Fibroblast of skin of right quadriceps (primary cell): ENCODE measurements around the gene CIB4.

ENCODE experiments used
- DNase-seq: peaks from one replicate; pipeline ENCODE4 v3.0.0-alpha.2; 2013

CIB4 gene

DNA sequence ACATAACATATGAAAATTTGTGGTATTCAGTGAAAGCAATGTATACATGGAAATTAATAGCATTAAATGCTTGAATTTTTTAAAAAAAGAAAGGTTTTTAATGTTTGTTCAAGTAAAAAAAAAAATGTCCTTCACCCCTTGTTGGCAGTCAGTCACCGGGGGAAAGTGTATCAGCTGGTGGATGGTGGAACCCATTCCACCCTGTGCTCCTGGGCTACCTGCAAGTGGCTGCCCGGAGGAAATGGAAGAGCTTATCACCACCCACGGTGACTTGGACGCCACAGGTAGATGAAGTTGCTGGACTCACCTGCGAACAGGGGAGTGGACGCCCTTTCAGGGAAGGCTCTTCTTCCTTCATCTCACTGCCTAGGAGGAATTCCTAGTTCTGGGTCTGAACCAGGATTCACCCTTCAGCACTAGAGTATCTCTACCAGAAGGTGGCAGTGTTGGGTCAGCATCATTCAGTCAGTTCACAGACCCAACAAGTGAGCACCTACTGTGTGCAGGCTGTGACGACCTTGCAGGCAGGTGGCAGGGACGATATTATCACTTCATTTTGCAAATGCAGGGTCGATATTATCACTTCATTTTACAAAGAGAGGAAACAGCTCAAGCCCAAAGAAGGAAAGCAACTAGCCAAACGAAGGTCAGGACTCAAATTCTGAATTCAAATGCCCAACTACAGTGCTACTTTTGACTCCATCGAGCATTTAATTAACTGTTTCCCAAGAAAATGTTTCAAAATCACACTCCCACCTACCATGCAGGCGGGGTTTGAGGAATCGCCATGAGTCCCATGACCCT lies 35.8 kb downstream of the CIB4 start:
- DNase-seq: peak; percentile 31

DNA sequence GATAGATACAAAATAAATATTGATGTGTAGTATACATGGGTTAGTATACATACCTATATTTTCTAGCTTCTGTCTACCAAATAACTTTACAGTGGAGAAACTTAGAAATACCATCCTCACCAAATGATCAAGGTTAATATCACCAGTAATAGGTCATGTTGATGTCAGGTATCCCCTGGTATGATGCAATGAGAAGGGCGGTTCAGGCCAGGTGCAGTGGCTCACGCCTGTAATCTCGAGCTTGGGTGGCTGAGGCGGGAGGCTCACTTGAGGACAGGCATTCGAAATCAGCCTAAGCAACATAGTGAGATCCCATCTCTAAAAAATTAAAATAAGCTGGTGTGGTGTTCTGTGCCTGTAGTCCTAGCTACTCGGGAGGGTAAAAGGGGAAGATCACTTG lies 38.6 kb downstream of the CIB4 start:
- no peak for DNase-seq

DNA sequence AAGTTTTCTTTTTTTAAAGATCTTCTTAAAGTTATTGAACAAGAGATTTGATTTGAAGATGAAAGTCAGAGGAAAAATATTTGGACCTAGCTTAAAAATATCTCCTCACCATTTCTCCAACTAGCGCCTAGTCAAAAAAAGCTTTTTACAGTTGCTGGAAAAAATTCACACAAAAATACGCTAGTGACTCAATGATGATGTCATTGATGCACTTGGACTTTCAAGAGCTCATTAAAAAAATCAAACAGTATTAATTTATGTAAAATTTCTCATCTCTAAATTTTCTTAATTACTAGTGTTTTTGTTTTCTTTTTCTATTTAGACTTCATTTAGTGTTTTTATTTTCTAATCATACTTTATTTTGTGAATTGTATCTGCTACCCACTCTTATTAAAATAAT lies 41.8 kb downstream of the CIB4 start:
- DNase-seq: no peak

DNA sequence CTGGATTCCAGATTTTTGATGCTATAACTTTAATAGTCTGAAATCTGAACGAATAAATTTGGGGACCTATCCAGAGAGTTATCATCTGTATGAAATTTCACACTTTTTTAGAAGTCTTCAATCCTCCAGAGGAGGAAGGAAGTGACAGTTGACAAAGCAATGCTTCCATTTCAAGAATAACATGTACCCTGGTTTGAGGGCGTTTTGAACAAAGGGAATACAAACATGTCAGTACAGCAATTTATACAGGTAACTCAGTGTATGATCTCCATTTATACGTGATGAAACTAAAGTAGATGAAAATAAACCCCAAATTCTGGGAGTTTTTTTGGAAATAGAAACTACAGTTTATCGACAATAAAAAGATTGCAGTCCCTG lies 42.2 kb downstream of the CIB4 start:
- no peak for DNase-seq

DNA sequence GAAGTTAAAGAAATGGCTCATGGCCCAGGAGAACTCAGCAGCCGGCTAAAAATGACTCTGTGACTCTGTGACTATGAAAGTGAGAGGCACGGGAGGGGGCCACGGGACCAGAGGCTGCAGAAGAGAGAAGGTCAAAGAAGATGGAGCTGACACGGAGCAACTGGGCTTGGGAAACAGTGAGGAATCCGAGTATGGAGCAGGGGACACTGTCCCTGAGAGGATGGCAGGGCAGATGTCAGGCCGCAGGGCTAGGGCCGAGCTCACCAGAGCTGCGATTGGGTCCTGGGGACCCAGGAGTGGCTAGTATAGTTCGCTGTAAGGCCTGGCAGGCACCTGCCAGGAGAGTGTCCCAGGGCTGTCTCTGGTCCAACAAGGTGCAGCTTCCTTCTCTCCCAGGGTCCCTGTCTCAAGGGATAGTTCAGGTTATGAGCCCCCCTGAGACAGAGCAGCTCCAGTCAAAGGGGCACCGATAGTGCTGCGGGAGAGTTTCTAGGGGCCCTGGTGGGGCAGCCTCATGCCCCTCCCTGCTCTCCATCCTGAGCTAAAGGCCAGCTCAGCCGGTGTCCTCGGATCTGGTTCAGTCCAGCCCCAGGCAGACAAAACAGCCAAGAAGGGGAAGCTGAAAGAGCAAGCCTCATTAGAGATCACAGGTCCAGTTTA lies 42.7 kb downstream of the CIB4 start:
- DNase-seq: no peak

DNA sequence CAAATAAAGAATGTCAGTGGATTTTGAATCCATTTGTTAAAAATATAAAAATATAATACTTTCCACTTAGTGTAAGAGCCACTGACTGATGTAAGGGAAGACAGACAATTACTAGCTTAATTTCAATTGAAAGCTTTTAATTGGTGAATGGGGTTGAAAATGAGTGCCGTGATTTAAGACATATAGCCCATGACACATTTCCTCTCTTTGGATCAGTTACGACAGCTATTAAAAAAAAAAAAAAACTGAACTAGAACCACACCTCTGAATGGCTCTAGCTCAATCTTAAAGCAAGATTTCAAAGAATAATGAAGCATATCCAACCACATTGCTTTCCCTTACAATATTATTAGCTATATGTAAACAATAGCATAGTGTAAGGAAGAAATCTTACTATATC lies 44.0 kb downstream of the CIB4 start:
- DNase-seq: no peak

DNA sequence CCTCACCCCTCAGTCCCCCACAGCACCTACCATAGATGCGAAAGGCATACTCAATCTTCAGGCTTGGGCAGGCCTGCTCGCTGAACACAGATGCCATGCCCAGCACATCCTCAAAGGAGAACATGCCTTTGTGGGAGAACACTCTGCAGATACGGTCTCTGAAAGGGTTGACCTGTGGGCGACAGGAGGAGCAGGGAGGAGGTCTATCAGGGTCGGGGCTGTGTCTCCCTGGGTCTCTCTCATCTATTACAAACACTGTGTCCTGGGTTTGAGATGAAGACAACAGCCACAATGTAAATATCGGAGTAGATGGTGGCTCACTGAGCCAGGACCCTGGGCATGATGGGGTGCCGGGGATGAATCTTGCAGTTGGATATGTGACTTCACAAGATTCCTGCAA lies 46.0 kb downstream of the CIB4 start:
- DNase-seq: no peak

DNA sequence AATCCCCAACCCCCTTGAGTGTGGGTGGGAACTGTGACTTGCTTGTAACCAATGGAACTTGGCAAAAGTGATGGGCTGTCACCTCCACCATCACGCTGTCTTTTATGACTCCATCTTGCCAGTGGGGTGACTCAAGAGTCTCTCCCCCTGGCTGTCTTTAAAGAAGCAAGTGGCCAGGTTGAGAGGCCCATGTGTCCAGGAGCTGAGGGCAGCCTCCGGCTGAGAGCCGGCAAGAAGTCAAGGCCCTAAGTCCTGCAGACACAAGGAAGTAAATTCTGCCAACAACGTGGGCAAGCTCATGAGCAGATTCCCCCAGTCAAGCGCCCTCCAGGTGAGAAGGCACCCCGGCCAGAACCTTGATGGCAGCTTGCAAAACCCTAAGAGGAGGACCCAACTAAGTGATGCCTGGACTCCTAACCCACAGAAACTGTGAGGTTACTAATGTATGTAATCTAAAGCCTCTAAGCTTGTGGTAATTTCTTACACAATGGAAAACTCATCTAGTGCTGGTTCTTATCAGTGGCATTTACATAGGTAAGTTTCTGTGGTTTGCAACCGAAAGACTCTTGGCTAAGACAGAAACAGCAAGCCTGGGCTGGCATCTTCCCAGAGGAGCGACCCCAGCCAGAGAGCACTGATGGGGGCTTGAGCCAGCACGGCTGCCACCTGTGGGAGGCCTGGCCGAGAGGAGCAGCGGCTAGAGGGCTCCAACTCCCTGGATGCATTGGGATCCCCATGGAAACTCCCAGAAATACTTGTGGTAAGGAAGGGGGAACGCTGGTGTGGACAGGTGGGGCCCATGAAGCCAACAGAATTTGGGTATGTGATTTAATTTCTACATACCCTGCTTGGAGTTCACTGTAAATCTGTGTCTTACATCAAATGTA lies 49.3 kb downstream of the CIB4 start:
- no peak for DNase-seq

DNA sequence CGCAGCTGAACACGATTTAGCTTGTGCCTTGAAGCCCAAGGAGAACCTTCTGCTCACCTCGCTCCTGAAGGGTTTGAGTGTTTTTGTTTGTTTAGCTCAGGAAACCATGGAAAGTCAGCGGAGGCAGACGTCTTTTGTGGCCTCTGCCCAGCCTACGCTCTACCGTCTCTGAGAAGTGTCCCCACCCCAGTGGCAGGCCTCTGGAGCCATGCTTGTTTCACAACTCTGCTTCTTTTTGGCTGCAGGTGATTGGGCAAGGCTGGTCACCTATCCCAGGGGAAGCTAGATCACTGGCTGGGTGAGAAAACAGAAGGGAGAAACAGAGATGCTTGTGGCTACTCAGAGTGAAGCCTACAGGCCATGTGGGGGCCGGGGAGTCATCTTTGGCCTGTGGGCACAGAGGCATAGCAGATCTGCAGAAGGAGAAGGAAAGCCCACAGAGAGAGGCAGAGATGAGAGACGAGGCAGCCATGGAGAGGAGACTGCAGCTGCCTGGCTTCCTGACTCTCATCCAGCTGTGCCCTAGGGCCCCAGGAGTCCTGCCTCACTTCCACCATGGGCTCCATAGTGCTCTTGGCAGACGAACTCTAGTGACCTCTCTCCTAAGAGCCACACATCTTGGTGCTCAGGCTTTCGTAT lies 50.1 kb downstream of the CIB4 start:
- DNase-seq: no peak

DNA sequence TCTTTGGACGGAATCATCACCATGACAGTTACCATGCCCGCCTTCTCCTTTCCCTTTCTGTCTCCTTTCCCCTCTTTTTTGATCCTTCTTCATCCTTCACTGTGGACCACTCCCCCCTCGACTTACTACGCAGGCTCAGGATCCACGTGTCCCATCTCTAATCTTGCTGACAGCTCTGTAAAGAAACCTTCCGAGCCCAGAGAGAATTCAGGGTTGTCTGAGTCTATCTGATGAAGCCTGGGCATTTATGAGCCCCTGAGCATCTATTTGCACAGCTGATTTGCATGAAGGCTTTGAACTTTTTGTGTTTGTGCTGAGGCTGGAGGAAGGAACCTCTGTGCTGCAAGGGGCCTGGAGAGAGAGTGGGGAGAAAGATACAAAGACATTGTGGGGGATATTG lies 50.7 kb downstream of the CIB4 start:
- DNase-seq: no peak

DNA sequence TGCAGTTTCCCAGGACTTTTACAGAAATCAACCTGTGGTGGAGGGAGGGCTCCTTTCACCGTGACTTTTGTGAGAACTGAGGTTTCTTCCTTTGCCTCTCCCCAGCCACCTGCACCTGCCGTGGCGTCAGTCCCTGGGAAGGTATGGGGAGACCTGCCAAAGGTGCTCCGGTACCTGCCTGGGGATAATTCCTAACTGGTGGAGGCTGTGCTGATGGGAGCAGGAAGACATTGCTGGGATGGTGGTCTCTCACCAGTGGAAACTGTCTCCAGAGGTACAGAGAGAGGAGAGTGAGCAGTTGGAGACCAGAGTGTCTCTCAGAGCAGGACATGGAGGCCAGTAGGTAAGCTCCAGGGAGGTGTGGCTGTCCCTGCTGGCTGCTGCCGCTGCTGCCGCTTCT lies 52.6 kb downstream of the CIB4 start:
- DNase-seq: no peak

DNA sequence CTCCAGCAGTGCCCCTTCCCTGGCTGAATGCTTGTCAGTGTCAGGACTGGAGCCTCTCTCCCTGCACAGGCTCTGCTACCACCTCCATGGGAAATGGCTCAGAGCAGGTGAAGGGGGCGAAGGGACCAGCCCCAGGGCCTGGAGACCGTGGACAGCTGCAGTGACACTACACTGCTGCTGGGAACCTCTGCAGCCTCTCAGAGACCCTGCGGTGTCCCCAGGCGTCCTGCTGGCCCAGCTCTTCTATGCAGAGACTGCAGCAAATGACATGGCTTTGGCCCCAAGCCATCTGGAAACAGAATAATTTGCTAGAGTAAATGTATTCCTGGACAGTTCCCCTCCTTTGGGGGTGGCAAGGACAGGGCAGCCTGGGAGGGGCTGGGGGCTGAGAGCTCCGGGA lies 53.2 kb downstream of the CIB4 start:
- DNase-seq: no peak

DNA sequence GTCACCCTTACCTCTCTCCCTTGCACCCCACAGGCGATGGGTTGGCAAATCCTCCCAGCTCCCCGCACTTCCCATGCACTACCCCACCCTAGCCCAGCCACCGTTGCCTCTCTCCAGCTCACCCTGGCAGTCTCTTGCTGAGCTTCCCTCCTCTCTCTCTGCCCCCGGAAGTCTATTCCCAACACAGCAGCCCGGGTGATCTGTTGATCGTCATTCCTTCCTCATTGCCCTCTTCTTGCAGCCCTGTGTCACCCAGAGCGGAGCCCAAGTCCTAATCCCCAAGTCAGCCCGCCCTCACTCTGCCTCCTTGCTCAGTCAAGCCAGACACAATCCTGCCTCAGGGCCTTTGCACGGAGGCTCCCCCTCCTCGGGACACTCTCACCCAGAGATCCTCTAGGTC lies 55.2 kb downstream of the CIB4 start:
- DNase-seq: no peak

DNA sequence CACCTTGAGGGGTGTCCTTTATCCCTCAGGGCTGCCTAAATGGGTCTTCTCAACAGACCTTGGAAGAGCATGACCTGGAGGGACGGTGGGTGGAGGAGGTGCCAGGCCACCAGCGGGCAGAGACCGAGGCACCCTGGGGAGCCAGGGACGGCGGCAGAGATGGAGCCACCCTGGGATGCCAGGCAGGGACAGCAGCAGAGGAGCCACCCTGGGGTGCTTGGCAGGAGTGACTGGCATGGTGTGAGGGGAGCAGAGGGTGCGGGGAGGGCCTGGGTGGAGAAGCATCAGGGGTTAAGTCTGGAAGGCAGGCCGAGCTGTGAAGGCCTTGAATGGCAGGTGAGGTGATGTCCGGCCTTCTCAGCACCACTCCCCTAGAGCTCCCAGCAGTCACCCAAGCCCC lies 56.1 kb downstream of the CIB4 start:
- DNase-seq: no peak

DNA sequence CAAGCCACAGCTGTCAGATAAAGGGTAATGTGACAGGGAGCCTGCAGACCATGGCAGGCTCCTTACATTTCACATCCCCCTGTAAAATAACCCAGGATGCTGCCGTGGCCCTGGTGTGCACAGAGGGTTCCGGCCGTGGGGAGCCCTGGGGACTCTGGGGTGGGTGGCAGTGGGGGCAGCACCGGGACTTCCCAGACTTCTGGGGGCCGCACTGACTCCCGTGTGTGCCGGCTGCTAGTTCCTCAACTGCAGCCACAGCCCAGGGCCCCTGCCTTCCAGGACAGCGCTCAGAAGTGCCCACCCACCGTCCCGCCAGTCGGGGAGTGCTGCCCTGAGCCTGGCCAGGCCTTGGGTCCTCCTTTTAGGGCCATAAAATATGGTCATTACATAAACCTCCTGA lies 56.5 kb downstream of the CIB4 start:
- no peak for DNase-seq

DNA sequence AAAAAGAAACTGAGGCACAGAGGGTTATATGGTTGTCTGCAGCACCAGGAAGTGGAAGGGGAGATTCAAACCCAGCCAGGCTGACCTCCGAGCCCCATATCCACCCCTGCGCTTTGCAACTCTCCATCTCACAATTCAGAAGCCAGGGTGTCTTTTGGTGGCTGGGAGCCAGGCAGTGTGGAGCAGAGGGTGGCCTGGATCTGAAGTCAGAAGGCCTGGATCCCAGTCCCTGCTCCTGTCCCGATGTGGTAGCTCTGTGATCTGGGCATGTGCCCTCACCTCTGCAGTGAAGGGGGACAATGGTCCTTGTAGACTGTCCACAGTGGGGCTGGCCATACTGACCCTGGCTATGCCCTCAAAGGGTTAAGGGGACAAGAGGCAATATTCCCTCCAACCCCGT lies 57.0 kb downstream of the CIB4 start:
- DNase-seq: no peak

DNA sequence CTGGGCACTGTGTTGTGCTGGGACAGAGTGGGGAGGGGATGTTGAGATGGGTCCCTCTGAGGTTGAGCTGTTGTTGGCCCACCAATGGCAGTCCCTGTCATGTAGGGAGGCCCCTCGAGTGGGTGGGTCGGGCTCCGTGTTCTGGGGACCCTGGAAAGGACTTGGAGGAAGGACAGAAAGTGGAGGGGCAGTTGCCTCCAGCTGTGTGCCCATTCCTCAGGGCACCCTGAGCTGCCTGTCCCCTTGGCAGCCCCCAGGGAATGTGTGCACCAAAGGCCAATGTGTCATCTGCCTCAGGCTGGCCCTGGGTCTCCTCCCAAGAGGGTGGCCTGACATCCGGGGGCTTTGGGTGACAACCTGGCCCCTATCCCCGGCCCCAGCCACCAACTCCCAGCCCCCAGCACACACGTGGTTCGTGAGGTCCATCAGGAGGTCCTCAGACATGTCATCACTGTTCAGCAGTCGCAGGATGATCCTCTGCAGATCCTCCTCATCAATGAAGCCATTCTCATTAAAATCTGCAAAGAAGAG lies 57.7 kb downstream of the CIB4 start:
- DNase-seq: no peak

DNA sequence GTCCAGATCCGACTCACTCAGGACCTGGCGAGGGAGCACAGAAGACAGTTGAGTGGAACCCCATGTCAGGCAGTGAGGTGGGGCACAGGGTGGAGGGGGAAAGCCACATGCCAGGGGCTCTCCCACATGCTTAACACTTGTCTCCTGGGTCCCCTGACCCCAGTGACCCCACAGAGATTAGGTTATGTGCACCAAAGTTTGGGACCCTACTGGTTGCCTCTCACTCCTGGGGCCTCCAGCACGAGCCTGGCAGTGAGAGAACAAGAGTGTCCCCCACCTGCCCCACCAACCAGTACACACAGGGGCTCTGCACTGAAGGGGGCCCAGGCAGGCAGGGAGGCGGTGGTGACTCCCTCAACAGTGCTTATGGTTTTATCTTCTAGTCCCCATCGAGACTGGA lies 58.3 kb downstream of the CIB4 start:
- no peak for DNase-seq

DNA sequence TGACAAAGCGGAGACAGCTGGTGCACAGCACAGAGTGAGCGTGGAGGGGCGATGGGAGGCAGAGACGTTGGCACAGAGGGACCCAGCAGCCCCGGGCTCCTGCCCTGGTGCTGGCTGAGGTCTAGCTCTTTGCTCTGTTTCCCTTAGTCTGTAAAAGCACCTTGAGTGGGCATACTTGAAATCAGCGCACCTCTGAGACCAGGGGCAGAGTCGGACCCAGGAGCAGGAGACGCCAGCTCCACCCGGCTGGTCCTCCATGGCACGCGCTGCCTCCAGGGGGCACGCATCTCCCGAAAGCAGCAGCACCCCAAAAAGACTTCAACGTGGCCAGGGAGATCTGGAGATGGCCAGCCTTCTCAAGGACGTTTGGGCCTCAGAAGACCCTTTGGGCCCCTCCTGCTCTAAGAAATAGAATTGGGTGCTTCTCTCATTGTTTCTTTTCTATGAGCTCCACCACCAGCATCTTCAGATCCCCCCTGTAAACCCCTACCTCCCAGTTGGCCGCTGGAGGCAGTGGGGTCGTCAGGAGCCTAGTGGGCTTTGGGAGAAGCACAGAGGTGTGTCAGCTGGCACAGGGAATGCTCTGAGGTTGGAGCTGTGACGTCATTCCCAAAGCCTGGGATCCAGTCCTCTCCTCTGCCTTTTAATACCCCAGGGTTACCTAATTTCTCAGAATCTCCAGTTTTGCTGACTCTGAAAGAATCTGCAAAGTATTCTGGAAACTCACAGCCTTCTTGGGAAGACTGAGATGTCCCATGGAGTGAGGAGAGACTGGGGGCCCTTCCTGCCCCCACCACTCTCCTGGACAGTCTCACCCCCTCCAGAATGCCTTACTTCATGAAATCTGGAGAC lies 58.9 kb downstream of the CIB4 start:
- DNase-seq: no peak

DNA sequence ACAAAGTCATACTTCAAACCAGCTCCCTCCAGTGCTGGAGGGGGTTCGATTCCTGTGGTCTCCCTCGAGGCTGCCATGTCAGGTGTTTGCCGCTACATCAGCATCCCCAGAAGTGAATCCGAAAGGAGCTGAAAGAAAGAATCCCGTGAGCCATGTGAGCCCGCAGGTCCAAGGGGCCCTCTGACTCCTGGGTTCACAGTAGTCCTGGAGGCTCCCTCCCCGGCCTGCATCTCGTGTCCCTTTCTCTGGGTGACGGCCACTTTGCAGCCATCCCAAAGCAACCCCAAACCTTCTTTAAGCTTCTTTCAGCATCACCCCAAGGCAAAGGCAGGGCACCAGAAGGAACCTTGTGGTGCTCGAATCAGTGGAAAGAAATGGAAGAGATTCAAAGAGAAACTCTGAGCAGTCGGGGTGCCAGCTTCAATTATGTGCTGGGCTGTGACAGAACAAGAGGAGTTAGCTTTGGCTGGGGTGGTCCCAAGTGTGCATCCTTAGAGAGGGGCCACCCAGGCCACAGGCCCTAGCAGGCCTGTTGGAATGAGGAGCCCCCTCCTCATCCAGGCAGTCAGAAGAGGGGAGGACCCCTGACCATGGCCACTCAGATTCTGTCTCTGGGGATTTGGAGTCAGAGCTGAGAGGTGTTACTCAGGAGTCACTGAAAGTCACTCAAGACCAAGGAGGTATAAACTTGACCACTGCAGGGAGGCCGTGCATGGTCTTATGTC lies 59.7 kb downstream of the CIB4 start:
- no peak for DNase-seq

DNA sequence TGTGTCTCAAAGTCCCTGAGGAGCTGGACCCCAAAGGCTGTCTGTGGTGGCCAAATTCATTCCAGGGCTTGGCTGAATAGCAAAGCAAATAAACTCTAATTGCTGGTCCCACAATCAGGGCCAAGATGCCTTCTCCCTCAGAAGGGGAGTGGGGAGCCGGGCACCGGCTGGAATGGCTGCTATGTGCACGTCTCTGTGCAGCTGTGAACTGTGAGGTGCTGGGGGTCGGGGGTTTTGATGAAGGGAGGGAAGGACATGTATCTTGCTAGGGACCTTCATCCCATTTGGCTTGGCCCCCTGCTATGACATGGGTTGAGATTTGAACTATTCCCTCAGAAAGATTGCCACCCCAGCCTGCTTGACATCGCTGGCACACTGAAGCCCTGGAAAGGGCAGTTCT lies 60.4 kb downstream of the CIB4 start:
- DNase-seq: no peak
